Smooth muscle cell (in vitro differentiated cells): ENCODE results near the gene RAD51B. TPM values are rescaled to one million over a fixed set of nuclear protein-coding genes. Genes with fewer than 3 reads are reported as not detected.

Experiments
- DNase-seq: peaks from one replicate; lab custom pipeline; 2025; ENCODE audit not compliant: unreplicated experiment; lab: John Stamatoyannopoulos, UW
- H2AFZ ChIP-seq: fragments of 200-600 bp; sonication (generic); 2 replicates; pipeline ENCODE4 v1.6.0; 2016; ENCODE audit warnings: antibody characterized with exemption, low read depth, mild to moderate bottlenecking
- H3F3A ChIP-seq: fragments of 200-600 bp; sonication (generic); 2 replicates; pipeline ENCODE4 v1.6.0; 2017; ENCODE audit warnings: antibody characterized with exemption, low read depth
- H3K27ac ChIP-seq: fragments of 200-600 bp; sonication (generic); 2 replicates; pipeline ENCODE4 v1.5.1; 2016; ENCODE audit warnings: low read depth, mild to moderate bottlenecking
- H3K27me3 ChIP-seq: fragments of 200-600 bp; sonication (generic); 2 replicates; pipeline ENCODE4 v1.6.1; 2016; ENCODE audit warnings: low read depth, mild to moderate bottlenecking
- H3K36me3 ChIP-seq: fragments of 200-600 bp; sonication (generic); 2 replicates; pipeline ENCODE4 v1.5.1; 2016; ENCODE audit warnings: low read depth
- H3K4me1 ChIP-seq: fragments of 200-600 bp; sonication (generic); 2 replicates; pipeline ENCODE4 v1.5.1; 2016; ENCODE audit warnings: low read depth
- H3K4me2 ChIP-seq: fragments of 200-600 bp; sonication (generic); 2 replicates; pipeline ENCODE4 v1.6.0; 2016; ENCODE audit warnings: mild to moderate bottlenecking
- H3K4me3 ChIP-seq: fragments of 200-600 bp; sonication (generic); 2 replicates; pipeline ENCODE4 v1.5.1; 2016; ENCODE audit warnings: mild to moderate bottlenecking
- H3K79me2 ChIP-seq: fragments of 200-600 bp; sonication (generic); 2 replicates; pipeline ENCODE4 v1.6.0; 2016; ENCODE audit warnings: low read depth, mild to moderate bottlenecking
- H3K9ac ChIP-seq: fragments of 200-600 bp; sonication (generic); 2 replicates; pipeline ENCODE4 v1.6.0; 2016; ENCODE audit warnings: low read depth
- H3K9me3 ChIP-seq: fragments of 200-600 bp; sonication (generic); replicated peaks from 2 replicates; pipeline ENCODE4 v1.5.1; 2016; ENCODE audit warnings: low read depth
- H4K20me1 ChIP-seq: fragments of 200-600 bp; sonication (generic); 2 replicates; pipeline ENCODE4 v1.6.0; 2016; ENCODE audit warnings: low read depth
- CTCF ChIP-seq: fragments of 200-600 bp; sonication (generic); IDR thresholded peaks from 2 replicates; pipeline ENCODE4 v1.5.1; 2017; ENCODE audit warnings: borderline replicate concordance, mild to moderate bottlenecking, antibody characterized with exemption; ENCODE audit not compliant: insufficient read depth, poor library complexity, severe bottlenecking
- WGBS: methylation state at CpG from one replicate; pipeline ENCODE4 v1.1.7; 2016; ENCODE audit warnings: low lambda C conversion rate; 5-methylcytosine and 5-hydroxymethylcytosine counted together
- polyA plus RNA-seq: library from polyadenylated mRNA; unstranded; fragments of >200 nt; fragmentation: Nextera tagmentation; extraction: Ambion mirVana; gene quantifications from 2 replicates; pipeline ENCODE4 v1.2.1, GENCODE V29; 2016
- total RNA-seq: library from RNA; depleted of rRNA; stranded (reverse); fragments of >200 nt; gene quantifications from 2 replicates; pipeline ENCODE4 v1.2.3, GENCODE V29; 2014

The RAD51B gene
- total and polyA plus RNA-seq, 2 experiments from 2014 or later, result 4.6 to 5.3 TPM

- H3K4me2 ChIP-seq, result peak overlapping the region; percentile 30
- no peak for DNase-seq
- no peak overlapping the region for H2AFZ ChIP-seq
- 13% methylated on average over 9 of the region's 9 CpGs for whole genome bisulfite sequencing
- H3F3A ChIP-seq, result peaks cover 32% of the 10 kb centered on the region
- no peaks in the 10 kb centered on the region for H3K79me2 ChIP-seq
- TF ChIP-seq CTCF, result no peak
- H3K27me3 ChIP-seq, result no peaks in the 10 kb centered on the region
- H3K4me3 ChIP-seq, result no peak overlapping the region
- no peaks in the 10 kb centered on the region for H3K9me3 ChIP-seq
- no peak overlapping the region for H3K9ac ChIP-seq
- H3K36me3 ChIP-seq, result no peaks in the 10 kb centered on the region
- peak overlapping the region; percentile 77 for H3K27ac ChIP-seq
- peaks cover 44% of the 10 kb centered on the region for H3K4me1 ChIP-seq
- H4K20me1 ChIP-seq, result no peaks in the 10 kb centered on the region
These were observed 774.4 kb downstream of the RAD51B start for GRCh38 chr14:68593806-68594536.

GRCh38 chr14:68594737-68595380 lies 775.3 kb downstream of the RAD51B start:
- Histone ChIP-seq H3K27me3 (no peaks in the 10 kb centered on the region), H3K4me2 (no peak overlapping the region), H3K79me2 (no peaks in the 10 kb centered on the region), H3F3A (peaks cover 40% of the 10 kb centered on the region), H2AFZ (no peak overlapping the region), H4K20me1 (no peaks in the 10 kb centered on the region), H3K4me3 (no peak overlapping the region), H3K9me3 (no peaks in the 10 kb centered on the region), H3K27ac (peak overlapping the region; percentile 77), H3K9ac (no peak overlapping the region), H3K4me1 (peaks cover 44% of the 10 kb centered on the region), H3K36me3 (no peaks in the 10 kb centered on the region)
- no peak for DNase-seq
- 89% methylated on average over 6 of the region's 6 CpGs for WGBS
- TF ChIP-seq CTCF, result no peak

- no peak overlapping the region for H2AFZ ChIP-seq
- H3K27me3 ChIP-seq, result no peaks in the 10 kb centered on the region
- peaks cover 47% of the 10 kb centered on the region for H3K4me1 ChIP-seq
- no peak overlapping the region for H3K4me3 ChIP-seq
- no peak for DNase-seq
- no peak overlapping the region for H3K9ac ChIP-seq
- H3F3A ChIP-seq, result peaks cover 28% of the 10 kb centered on the region
- no peaks in the 10 kb centered on the region for H3K36me3 ChIP-seq
- no peak for TF ChIP-seq CTCF
- H3K27ac ChIP-seq, result peak overlapping the region; percentile 58
- 62% methylated on average over 7 of the region's 7 CpGs for WGBS
- H3K4me2 ChIP-seq, result no peak overlapping the region
- H3K9me3 ChIP-seq, result no peaks in the 10 kb centered on the region
- H4K20me1 ChIP-seq, result no peaks in the 10 kb centered on the region
- H3K79me2 ChIP-seq, result no peaks in the 10 kb centered on the region
These were observed 776.6 kb downstream of the RAD51B start for GRCh38 chr14:68596211-68596610.
